Measurements from ENCODE around the gene TPRA1. TPM values are rescaled to one million over a fixed set of nuclear protein-coding genes. Genes with fewer than 3 reads are reported as not detected.
A peak's percentile ranks its signal among the peaks of the same experiment; 100 is the strongest.
"Not testable (repeated sequence)": the region's sequence is repeated elsewhere in the genome, so short reads cannot be mapped to it uniquely, and the experiment has no call there.

Gene TPRA1
- total and polyA plus RNA-seq, 7 experiments from 2014 or later, result 13.6 to 33.8 (median 24.5) TPM

DNA sequence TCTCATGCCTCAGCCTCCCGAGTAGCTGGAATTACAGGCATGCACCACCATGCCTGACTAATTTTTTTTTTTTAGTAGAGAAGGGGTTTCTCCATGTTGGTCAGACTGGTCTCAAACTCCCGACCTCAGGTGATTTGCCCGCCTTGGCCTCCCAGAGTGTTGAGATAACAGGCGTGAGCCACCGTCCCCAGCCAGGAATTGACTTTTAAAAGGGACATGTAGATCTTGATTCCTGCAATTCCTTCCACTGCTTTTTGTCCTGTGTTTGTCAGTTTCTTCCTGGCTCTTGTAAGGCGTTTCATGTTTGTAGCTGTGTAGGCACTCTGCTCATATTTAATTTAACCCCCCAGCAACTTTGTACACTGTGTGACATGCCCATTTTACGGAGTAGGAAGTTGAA is 15.0 kb upstream of the TPRA1 start:
- CTCF ChIA-PET, result interaction anchor here (0.6 kb wide), 1 partner anchor 88 kb away, joined by 3 read pairs; no protein-coding TSS in a partner anchor
- H3K27me3 ChIP-seq (ENCODE audit: control insufficient read depth in 2 of 2, insufficient read depth in 2 of 2, low read length in 2 of 2); H3K4me3 ChIP-seq (ENCODE audit: low read length); intact Hi-C loops (cut with micrococcal nuclease); H3K27ac ChIP-seq (ENCODE audit: low read depth, low read length); ATAC-seq; DNase-seq; H3K9me3 ChIP-seq (ENCODE audit: control insufficient read depth in 2 of 3, low read length in 3 of 3); H3K9me3 Mint-ChIP-seq; H3K27me3 Mint-ChIP-seq; POLR2A ChIA-PET; H3K4me1 ChIP-seq (ENCODE audit: control insufficient read depth in 2 of 2, insufficient read depth in 2 of 2, low read length in 2 of 2); H3K4me3 Mint-ChIP-seq: not testable (repeated sequence)
- peaks cover 8 to 45% (median 21%) of the 10 kb centered on the region in 5 donors for H3K36me3 Mint-ChIP-seq
- peak overlapping the region in 1 of 9 donors; percentile 26 for H3K27ac Mint-ChIP-seq
- peaks cover 0 to 48% (median 12%) of the 10 kb centered on the region in 7 donors for H3K4me1 Mint-ChIP-seq
- peaks cover 0 to 46% (median 0%) of the 10 kb centered on the region in 3 experiments for H3K36me3 ChIP-seq (ENCODE audit: control insufficient read depth in 2 of 3, insufficient read depth in 3 of 3, low read length in 3 of 3)

DNA sequence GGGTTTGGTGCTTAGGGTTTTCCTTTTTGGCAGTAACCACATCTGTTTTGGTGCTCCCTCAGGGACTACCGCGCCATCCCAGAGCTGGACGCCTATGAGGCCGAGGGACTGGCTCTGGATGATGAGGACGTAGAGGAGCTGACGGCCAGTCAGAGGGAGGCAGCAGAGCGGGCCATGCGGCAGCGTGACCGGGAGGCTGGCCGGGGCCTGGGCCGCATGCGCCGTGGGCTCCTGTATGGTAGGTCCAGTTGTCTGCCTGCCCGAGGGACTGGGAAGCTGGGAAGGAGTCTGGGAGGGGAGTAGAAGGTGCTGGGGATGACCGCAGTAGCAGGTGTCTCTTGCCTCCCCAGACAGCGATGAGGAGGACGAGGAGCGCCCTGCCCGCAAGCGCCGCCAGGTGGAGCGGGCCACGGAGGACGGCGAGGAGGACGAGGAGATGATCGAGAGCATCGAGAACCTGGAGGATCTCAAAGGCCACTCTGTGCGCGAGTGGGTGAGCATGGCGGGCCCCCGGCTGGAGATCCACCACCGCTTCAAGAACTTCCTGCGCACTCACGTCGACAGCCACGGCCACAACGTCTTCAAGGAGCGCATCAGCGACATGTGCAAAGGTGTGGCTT is 14.1 kb upstream of the TPRA1 start:
- intact Hi-C loops (cut with micrococcal nuclease), result no loop called here
- Mint-ChIP-seq H3K36me3 (peaks cover 4 to 41% (median 15%) of the 10 kb centered on the region in 5 donors), H3K27me3 (no peaks in the 10 kb centered on the region)

DNA sequence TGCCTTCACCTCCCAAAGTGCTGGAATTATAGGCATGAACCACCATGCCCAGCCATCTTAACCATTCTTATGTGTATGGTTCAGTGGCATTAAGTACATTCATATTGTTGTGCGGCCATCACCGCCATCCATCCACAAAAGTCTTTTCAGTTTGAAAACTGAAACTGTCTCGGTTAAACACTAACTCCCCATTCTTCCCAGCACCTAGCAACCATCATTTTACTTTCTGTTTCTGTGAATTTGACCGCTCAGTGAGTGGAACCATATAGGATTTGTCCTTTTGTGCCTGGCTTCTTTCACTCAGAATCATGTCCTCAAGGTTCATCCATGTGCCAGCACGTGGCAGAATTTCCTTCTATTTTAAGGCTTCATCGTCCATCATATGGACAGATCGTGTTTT is 13.5 kb upstream of the TPRA1 start:
- Histone ChIP-seq H3K27ac (ENCODE audit: low read depth, low read length) (no peak overlapping the region), H3K4me1 (ENCODE audit: control insufficient read depth in 2 of 2, insufficient read depth in 2 of 2, low read length in 2 of 2) (peaks cover under 1% of the 10 kb centered on the region in 2 donors), H3K9me3 (ENCODE audit: control insufficient read depth in 2 of 3, low read length in 3 of 3) (no peaks in the 10 kb centered on the region), H3K27me3 (ENCODE audit: control insufficient read depth in 2 of 2, insufficient read depth in 2 of 2, low read length in 2 of 2) (no peaks in the 10 kb centered on the region), H3K4me3 (ENCODE audit: low read length) (no peak overlapping the region), H3K36me3 (ENCODE audit: control insufficient read depth in 2 of 3, insufficient read depth in 3 of 3, low read length in 3 of 3) (peaks cover 0 to 41% (median 0%) of the 10 kb centered on the region in 3 experiments)
- peaks cover 0 to 56% (median 12%) of the 10 kb centered on the region in 7 donors for H3K4me1 Mint-ChIP-seq
- ChIA-PET POLR2A (no interaction called here), CTCF (interaction anchor here (0.6 kb wide), 1 partner anchor 13 kb away, joined by 3 read pairs; no protein-coding TSS in a partner anchor)
- no peaks in the 10 kb centered on the region for H3K27me3 Mint-ChIP-seq
- no peak for DNase-seq
- intact Hi-C loops (cut with micrococcal nuclease), result no loop called here
- ATAC-seq, result no peak
- peaks cover 4 to 37% (median 12%) of the 10 kb centered on the region in 5 donors for H3K36me3 Mint-ChIP-seq
- no peaks in the 10 kb centered on the region for H3K9me3 Mint-ChIP-seq
- H3K27ac Mint-ChIP-seq, result peak overlapping the region in 1 of 9 donors; percentile 20
- no peak overlapping the region for H3K4me3 Mint-ChIP-seq

More for the DNA sequence above, 14.1 kb upstream of the TPRA1 start:
- Histone ChIP-seq H3K9me3 (ENCODE audit: control insufficient read depth in 2 of 3, low read length in 3 of 3) (no peaks in the 10 kb centered on the region), H3K4me1 (ENCODE audit: control insufficient read depth in 2 of 2, insufficient read depth in 2 of 2, low read length in 2 of 2) (no peaks in the 10 kb centered on the region), H3K4me3 (ENCODE audit: low read length) (no peak overlapping the region), H3K27ac (ENCODE audit: low read depth, low read length) (no peak overlapping the region), H3K27me3 (ENCODE audit: control insufficient read depth in 2 of 2, insufficient read depth in 2 of 2, low read length in 2 of 2) (no peaks in the 10 kb centered on the region), H3K36me3 (ENCODE audit: control insufficient read depth in 2 of 3, insufficient read depth in 3 of 3, low read length in 3 of 3) (peaks cover 0 to 46% (median 0%) of the 10 kb centered on the region in 3 experiments)
- ChIA-PET CTCF (no interaction called here), POLR2A (no interaction called here)
- ATAC-seq (no peak), DNase-seq (no peak)
- peaks cover 0 to 50% (median 12%) of the 10 kb centered on the region in 7 donors for H3K4me1 Mint-ChIP-seq
- H3K4me3 Mint-ChIP-seq, result no peak overlapping the region
- H3K27ac Mint-ChIP-seq, result no peak overlapping the region
- H3K9me3 Mint-ChIP-seq, result no peaks in the 10 kb centered on the region

DNA sequence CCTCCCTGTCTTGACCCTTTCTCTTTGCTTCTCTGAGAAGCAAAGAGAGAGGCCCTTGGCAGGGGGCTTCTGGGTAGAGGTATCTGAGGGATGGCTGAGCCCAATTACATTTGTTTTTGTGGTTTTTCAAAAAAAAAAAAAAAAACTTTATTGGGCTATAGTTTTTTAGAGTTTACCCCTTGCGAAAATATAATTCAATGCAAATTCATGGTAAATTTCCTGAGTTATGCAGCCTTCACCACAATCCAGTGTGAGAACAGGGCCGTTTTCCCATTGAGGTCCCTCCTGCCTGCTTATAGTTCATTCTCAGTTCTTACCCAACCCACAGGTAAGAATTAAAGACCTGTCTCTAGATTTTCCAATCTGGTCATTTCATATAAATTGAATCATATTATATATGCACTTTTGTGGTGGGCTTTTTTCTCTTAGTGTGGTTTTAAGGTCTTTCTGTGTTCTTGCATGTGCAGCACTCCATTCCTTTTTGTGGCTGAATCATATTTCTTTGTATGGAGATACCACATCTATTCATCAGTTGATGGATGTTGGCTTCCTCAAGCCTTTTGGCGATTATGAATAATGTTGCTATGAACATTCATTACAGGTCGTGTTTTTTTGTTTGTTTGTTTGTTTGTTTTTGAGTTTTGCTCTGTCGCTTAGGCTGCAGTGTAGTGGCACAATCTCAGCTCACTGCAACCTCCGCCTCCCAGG is 10.4 kb upstream of the TPRA1 start:
- Histone ChIP-seq H3K27ac (ENCODE audit: low read depth, low read length) (no peak overlapping the region), H3K4me3 (ENCODE audit: low read length) (no peak overlapping the region), H3K36me3 (ENCODE audit: control insufficient read depth in 2 of 3, insufficient read depth in 3 of 3, low read length in 3 of 3) (peaks cover 0 to 9% (median 0%) of the 10 kb centered on the region in 3 experiments), H3K9me3 (ENCODE audit: control insufficient read depth in 2 of 3, low read length in 3 of 3) (no peaks in the 10 kb centered on the region), H3K4me1 (ENCODE audit: control insufficient read depth in 2 of 2, insufficient read depth in 2 of 2, low read length in 2 of 2) (peaks cover 7% of the 10 kb centered on the region in 2 donors), H3K27me3 (ENCODE audit: control insufficient read depth in 2 of 2, insufficient read depth in 2 of 2, low read length in 2 of 2) (no peaks in the 10 kb centered on the region)
- ChIA-PET POLR2A (no interaction called here), CTCF (no interaction called here)
- Mint-ChIP-seq H3K9me3 (no peaks in the 10 kb centered on the region), H3K36me3 (peaks cover 4 to 20% (median 5%) of the 10 kb centered on the region in 5 donors), H3K27me3 (no peaks in the 10 kb centered on the region), H3K27ac (no peak overlapping the region), H3K4me3 (peak overlapping the region in 1 of 10 donors; percentile 53), H3K4me1 (peaks cover 16 to 62% (median 18%) of the 10 kb centered on the region in 7 donors)
- intact Hi-C loops (cut with micrococcal nuclease), result no loop called here
- ATAC-seq (no peak), DNase-seq (no peak)

DNA sequence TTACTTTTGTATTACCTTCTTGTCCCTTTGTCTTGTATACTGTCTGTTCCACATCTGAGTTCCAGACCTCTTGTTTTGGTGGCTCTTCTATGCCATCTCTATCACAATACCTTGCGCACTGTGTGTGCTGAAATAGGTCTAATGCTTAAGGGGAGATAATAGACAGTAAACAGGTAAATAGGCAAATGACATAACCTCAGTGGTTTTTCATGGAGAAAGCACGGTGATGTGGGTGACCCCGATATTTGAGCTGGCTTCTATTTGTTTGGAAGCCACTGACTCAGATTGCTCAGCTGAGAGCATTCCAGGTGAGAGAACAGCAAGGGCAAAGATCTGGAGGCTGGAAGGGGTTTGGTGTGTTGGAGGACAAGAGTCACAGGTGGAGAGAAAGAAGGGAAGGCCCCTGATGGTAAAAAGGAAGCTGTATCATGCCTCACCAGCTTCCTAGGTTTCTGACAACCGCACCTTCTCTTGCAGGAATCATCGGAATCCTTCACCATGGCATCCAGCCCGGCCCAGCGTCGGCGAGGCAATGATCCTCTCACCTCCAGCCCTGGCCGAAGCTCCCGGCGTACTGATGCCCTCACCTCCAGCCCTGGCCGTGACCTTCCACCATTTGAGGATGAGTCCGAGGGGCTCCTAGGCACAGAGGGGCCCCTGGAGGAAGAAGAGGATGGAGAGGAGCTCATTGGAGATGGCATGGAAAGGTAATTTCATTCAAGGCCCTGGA is 8.5 kb upstream of the TPRA1 start:
- CTCF ChIA-PET, result interaction anchor here (0.9 to 1.5 kb wide), 2 partner anchors 24 to 36 kb away, joined by 3 to 9 read pairs; no protein-coding TSS in a partner anchor
- ATAC-seq, result no peak
- Mint-ChIP-seq H3K4me3 (peak overlapping the region; percentile 62 to 89 (median 82)), H3K27me3 (no peaks in the 10 kb centered on the region), H3K36me3 (peaks cover 0 to 16% (median 2%) of the 10 kb centered on the region in 5 donors), H3K4me1 (peaks cover 13 to 57% (median 16%) of the 10 kb centered on the region in 7 donors), H3K9me3 (no peaks in the 10 kb centered on the region), H3K27ac (peak overlapping the region; percentile 57 to 93 (median 86))
- H3K36me3 ChIP-seq (ENCODE audit: control insufficient read depth in 2 of 3, insufficient read depth in 3 of 3, low read length in 3 of 3), result no peaks in the 10 kb centered on the region
- intact Hi-C loops (cut with micrococcal nuclease), result loop anchor here (1.0 to 10.0 kb wide), 14 partner anchors 9 to 2004 kb away; partner anchors contain the start of genes ABTB1 (in 2 of the 2), PODXL2 (in 2 of the 2), SEC61A1 (in 2 of the 2) and TPRA1 (in 2 of the 2)
- H3K4me3 ChIP-seq (ENCODE audit: low read length), result peak overlapping the region; percentile 75
- H3K27me3 ChIP-seq (ENCODE audit: control insufficient read depth in 2 of 2, insufficient read depth in 2 of 2, low read length in 2 of 2), result no peaks in the 10 kb centered on the region
- DNase-seq, result no peak
- no peaks in the 10 kb centered on the region for H3K9me3 ChIP-seq (ENCODE audit: control insufficient read depth in 2 of 3, low read length in 3 of 3)
- peaks cover 7% of the 10 kb centered on the region in 2 donors for H3K4me1 ChIP-seq (ENCODE audit: control insufficient read depth in 2 of 2, insufficient read depth in 2 of 2, low read length in 2 of 2)
- POLR2A ChIA-PET, result interaction anchor here (2.4 to 2.8 kb wide), 2 partner anchors 9 to 30 kb away, joined by 14 to 16 read pairs; partner anchors contain the start of genes PODXL2 and TPRA1
- peak overlapping the region; percentile 70 for H3K27ac ChIP-seq (ENCODE audit: low read depth, low read length)

Data from naive thymus-derived CD4-positive, alpha-beta T cell (primary cell).